Measurements from ENCODE around the gene PGBD5.

DNA sequence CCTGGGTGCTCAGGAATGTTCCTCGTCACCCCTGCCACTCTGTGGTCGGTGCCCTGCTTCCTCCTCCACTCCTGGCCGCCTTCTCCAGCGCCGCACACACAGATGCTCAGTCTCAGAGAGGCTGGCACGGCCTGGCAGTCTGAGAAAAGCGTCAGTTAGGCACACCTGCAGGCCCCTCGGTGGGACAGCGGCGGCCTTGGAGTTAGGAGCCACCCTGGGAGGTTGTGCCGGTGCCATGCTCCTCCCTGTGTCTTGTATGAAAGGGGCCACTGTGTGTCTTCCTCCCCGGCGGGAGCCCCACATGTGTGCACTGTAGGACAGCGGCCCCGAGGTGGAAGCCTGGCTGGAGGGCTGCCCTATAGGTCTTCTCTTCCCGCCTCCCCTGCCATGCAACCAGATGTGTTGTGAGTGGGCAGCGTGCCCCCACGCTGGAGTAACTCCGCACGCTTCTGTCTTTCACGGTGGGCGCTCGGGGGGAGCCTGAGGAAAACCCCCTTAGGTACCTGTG is 145.2 kb downstream of the PGBD5 start:
- TF ChIP-seq, protein P1, sequence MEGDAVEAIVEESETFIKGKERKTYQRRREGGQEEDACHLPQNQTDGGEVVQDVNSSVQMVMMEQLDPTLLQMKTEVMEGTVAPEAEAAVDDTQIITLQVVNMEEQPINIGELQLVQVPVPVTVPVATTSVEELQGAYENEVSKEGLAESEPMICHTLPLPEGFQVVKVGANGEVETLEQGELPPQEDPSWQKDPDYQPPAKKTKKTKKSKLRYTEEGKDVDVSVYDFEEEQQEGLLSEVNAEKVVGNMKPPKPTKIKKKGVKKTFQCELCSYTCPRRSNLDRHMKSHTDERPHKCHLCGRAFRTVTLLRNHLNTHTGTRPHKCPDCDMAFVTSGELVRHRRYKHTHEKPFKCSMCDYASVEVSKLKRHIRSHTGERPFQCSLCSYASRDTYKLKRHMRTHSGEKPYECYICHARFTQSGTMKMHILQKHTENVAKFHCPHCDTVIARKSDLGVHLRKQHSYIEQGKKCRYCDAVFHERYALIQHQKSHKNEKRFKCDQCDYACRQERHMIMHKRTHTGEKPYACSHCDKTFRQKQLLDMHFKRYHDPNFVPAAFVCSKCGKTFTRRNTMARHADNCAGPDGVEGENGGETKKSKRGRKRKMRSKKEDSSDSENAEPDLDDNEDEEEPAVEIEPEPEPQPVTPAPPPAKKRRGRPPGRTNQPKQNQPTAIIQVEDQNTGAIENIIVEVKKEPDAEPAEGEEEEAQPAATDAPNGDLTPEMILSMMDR (IDR thresholded peaks at IDR 0.05) = no peak
- TF ChIP-seq POLR2AphosphoS5 (IDR thresholded peaks at IDR 0.05) (no peak), EP300 (IDR thresholded peaks at IDR 0.05; ENCODE audit: low read depth) (no peak), POLR2A (IDR thresholded peaks at IDR 0.05) (no peak)

Data from transverse colon (tissue), 4 donors.